UCSD-AML1 (cell line): ENCODE data around the gene MLPH.

Experiments
- DNase-seq: peaks from one replicate; lab custom pipeline; 2025; ENCODE audit not compliant: unreplicated experiment; lab: John Stamatoyannopoulos, UW

MLPH gene

GRCh38 chr2:237496428-237496827 lies 9.4 kb downstream of the MLPH start:
- no peak for DNase-seq

GRCh38 chr2:237497009-237497837 lies 10.2 kb downstream of the MLPH start:
- no peak for DNase-seq

GRCh38 chr2:237497838-237498186 lies 10.8 kb downstream of the MLPH start:
- no peak for DNase-seq

- no peak for DNase-seq
These were observed 11.3 kb downstream of the MLPH start for GRCh38 chr2:237498341-237498740.

GRCh38 chr2:237500681-237501424 lies 13.8 kb downstream of the MLPH start:
- DNase-seq = peak; percentile 26

- no peak for DNase-seq
These were observed 15.0 kb downstream of the MLPH start for GRCh38 chr2:237501892-237502513.

- no peak for DNase-seq
These were observed 16.1 kb downstream of the MLPH start for GRCh38 chr2:237503201-237503600.

- DNase-seq = no peak
These were observed 18.3 kb downstream of the MLPH start for GRCh38 chr2:237505188-237505939.

GRCh38 chr2:237507512-237507911 lies 20.5 kb downstream of the MLPH start:
- no peak for DNase-seq

GRCh38 chr2:237508361-237508760 lies 21.3 kb downstream of the MLPH start:
- DNase-seq = no peak

- DNase-seq = no peak
These were observed 22.1 kb downstream of the MLPH start for GRCh38 chr2:237509151-237509550.

- no peak for DNase-seq
These were observed 22.9 kb downstream of the MLPH start for GRCh38 chr2:237509905-237510304.

- no peak for DNase-seq
These were observed 23.6 kb downstream of the MLPH start for GRCh38 chr2:237510502-237511217.

- no peak for DNase-seq
These were observed 24.4 kb downstream of the MLPH start for GRCh38 chr2:237511433-237511832.

- no peak for DNase-seq
These were observed 24.9 kb downstream of the MLPH start for GRCh38 chr2:237511885-237512405.

GRCh38 chr2:237512774-237513466 lies 25.9 kb downstream of the MLPH start:
- peak; percentile 86 for DNase-seq

- DNase-seq = no peak
These were observed 26.6 kb downstream of the MLPH start for GRCh38 chr2:237513693-237514092.

GRCh38 chr2:237514474-237515130 lies 27.6 kb downstream of the MLPH start:
- DNase-seq = no peak

- DNase-seq = no peak
These were observed 28.1 kb downstream of the MLPH start for GRCh38 chr2:237515166-237515565.
